ENCODE data around the gene SCUBE3.

The SCUBE3 gene

DNA sequence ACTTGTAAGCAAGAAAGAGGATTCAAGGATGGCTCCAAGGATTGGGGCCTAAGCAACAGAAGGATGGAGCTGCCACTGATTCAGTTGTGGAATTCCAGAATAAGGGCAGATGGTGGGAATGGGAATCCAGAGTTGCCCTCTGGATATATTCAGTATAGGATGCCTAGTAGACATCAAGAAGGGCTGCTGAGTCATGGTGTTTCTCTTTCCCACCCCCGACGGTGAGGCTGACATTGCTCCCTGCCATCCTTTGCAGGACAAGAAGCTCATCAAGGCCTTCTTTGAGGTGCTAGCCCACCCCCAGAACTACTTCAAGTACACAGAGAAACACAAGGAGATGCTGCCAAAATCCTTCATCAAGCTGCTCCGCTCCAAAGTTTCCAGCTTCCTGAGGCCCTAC is 34.5 kb downstream of the SCUBE3 start:
- H3K4me3 ChIP-seq (ENCODE audit: low read length) = peak overlapping the region; percentile 25; the same call in 1 of the 2 replicates
- TF ChIP-seq ZNF274 (IDR thresholded peaks at IDR 0.05; ENCODE audit: low read depth, low read length) = no peak

DNA sequence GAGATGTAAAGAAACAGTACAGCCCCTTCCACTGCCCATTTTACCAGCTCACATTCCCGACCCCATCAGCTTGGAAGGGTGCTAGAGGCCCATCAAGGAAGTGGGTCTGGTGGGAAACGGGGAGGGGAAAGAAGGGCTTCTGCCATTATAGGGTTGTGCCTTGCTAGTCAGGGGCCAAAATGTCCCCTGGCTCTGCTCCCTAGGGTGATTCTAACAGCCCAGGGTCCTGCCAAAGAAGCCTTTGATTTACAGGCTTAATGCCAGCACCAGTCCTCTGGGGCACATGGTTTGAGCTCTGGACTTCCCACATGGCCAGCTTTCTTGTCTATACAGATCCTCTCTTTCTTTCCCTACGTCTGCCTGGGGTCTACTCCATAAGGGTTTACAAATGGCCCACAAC is 35.2 kb downstream of the SCUBE3 start:
- TF ChIP-seq ZNF274 (IDR thresholded peaks at IDR 0.05; ENCODE audit: low read depth, low read length) = no peak
- H3K4me3 ChIP-seq (ENCODE audit: low read length) = no peak overlapping the region

DNA sequence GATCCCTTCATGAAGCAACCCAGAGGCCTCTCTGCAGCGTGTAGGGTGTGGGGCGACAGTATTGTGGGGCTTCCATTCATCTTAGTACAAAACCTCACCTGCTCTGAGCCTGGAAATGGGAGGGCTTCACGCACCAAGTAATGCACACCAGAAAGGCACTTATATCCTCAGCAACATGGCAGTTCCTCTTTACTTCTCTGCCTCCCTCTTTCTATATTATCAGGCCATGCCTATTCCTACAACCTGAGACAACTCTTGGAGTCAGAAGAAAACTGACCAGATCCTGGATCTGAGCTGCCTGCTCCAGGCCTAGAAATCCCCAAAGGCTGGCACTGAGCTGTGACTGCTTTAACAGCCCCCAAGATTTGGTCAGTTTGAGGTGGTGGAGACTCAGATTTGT is 38.2 kb downstream of the SCUBE3 start:
- no peak for TF ChIP-seq ZNF274 (IDR thresholded peaks at IDR 0.05; ENCODE audit: low read depth, low read length)
- no peak overlapping the region for H3K4me3 ChIP-seq (ENCODE audit: low read length)

DNA sequence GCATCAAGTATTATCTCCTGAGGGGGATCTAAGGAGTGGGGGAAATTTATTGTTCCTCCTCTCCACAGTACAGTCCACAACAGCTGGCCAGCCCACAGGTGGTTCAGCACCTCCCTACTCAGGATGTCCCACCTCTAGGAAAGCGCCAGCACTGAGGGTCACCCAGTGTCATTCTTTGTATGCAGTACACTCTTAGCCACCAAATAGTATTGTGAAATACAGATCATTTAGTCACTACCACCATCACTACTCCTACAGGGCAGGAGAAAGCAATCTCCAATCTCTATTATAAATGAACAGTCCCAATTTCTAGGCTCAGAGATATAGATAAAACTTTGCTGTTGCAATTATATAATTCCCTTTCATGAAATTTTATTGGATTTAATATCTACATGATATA is 39.5 kb downstream of the SCUBE3 start:
- no peak for TF ChIP-seq ZNF274 (IDR thresholded peaks at IDR 0.05; ENCODE audit: low read depth, low read length)
- H3K4me3 ChIP-seq (ENCODE audit: low read length) = no peak overlapping the region

DNA sequence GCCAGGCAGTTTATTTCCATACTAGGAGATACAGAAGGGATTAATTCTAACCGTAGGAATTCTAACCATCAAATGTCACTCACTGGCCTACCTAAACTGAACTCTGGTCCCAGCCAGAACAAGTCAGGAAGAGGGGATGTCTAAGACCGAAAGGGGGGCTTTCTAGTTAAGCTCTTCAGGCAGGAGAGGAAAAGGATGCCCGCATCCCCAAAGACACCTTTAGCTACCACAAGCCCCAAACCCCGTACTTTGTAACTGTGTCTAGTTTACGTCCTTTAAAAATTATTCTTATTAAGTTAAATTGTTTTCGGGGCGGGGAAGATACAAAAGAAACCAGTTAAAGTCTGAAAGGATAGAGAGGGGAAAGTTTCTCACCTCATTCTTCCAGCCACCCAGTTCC is 44.6 kb downstream of the SCUBE3 start:
- peak overlapping the region; percentile 79 for H3K4me3 ChIP-seq (ENCODE audit: low read length)
- TF ChIP-seq ZNF274 (IDR thresholded peaks at IDR 0.05; ENCODE audit: low read depth, low read length) = no peak

DNA sequence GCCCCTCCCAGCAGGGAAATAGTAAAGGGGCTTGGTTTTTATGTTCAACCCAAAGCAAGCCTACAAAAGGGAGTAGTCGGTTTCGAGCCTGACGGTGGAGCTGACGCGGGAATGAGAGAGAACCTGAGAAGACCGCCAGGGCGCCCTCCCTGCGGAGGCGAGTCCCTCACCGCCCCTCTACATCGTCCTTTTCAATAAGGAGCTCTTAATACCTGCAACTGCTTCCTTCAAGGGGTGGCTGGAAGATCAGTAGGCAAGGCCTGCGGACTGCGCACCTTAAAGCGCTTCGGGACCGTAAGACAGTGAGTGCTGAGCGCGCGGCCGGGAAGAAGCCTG is 45.1 kb downstream of the SCUBE3 start:
- H3K4me3 ChIP-seq (ENCODE audit: low read length) = peak overlapping the region; percentile 79
- no peak for TF ChIP-seq ZNF274 (IDR thresholded peaks at IDR 0.05; ENCODE audit: low read depth, low read length)

DNA sequence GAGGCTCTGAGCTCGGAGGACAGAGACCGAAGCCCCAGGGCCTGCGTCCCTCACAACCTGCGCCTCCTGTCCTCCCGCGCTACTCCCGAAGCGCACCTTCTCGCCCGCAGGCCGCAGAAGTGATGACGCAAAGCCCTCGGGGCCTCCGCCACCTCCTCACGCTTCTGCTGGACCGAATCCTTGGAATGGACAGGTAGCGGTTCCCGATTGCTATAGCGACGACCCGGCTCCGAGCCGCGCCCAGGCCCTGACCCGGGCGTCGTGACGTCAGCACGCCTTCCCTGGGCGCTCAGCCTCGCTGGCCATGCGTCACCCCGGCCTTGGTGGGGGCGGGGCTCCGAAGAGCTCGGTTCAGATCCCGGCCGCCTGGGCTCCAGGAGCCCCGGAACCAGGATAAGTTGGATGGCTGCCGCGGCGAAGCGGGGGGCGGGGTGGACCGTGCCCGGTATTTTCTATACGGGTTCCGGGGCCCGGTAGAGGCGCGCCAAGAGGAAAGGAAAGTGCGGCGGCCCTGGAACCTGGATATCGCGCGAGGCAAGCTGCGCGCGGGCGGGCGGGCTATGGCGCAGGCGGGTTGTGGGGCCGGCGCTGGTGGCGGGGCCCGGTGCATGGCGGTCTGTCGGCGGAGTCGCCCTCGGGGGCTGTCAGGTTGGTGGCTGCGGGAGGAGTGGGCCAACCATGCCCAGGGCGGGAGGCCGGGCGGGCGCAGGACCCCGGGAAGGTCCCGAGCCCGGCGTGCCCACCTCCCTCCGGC is 45.6 kb downstream of the SCUBE3 start, which contains the start of gene ZNF76:
Gene ZNF76, plus strand, starts transcription at position 542 of the 754 bp plus-strand sequence. CDS start 21,417 bp downstream, outside the sequence.
- H3K4me3 ChIP-seq (ENCODE audit: low read length) = peak within 1 kb of the TSS; percentile 79
- TF ChIP-seq ZNF274 (IDR thresholded peaks at IDR 0.05; ENCODE audit: low read depth, low read length) = no peak

DNA sequence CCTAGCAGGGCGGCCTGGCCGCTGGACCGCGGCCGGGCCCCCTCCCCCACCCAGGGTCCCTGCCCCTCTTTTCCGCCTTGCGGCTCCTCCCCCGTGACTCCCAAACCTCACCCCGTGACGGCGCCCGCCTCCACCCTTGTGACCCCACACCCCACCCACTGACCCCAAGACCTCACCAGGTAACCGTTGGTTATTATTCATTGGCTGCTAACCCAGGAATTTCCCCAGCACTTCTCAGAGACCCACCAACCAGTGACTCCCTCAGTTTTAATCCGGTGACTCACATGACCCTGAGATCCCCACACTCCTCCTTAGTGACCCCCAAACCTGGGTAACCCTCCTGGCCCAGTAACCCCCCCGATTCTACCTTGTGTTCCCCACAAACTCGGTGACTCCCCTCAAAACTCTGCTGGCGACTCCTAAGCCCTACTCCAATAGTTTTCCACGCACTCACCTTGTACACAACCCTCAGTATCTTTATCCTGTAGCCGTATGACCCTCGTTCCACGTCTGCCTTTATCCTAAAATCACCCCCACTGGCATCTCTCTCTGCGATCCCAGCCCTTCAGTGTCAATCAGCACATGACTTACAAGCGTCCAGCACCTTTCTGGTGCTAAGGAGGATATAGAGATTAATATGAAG is 46.3 kb downstream of the SCUBE3 start:
- TF ChIP-seq ZNF274 (IDR thresholded peaks at IDR 0.05; ENCODE audit: low read depth, low read length) = no peak
- H3K4me3 ChIP-seq (ENCODE audit: low read length) = peak overlapping the region; percentile 79

DNA sequence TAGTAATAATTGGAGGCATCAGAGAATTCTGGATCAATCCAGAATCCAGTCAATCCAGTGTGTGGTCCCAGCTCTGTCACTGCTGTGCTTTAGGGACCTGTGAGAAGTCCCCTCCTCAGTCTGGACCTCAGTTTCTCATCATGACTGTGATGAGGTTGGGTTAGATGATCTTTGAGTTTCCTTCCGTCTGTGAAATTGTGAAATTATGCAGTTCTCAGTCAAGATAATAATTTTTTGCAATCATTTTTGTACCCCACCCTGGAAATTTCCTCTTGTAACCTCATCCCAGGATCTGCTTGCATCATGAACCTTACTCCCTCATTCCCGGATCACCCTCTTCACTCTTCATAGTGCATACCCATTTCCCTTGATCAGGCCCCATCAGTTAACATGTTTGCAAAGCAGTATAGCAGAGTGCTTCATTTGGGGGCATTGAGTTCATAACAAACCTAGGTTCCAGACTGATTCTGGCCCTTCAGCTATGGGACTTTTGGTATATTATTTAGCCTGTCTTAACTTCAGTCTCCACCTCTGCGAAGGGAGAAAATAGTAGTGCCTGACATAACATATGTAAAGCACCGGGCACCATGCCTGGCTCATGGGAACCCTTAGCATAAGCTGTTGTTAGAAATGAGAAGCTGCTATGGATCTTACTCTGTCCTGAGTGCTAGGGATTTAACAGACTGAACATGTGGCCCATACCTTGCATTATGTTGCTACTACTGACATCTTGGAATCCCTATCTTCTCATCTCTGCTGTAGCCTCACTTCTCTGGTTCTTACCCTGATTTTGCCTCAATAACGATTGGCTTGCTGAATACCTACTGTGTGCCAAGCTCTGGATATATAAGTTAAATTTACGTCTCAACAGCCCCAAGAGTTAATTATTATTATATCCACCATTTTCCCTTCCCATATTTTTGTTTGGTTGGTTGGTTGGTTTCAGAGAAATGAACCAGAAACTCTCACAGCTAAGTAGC is 47.1 kb downstream of the SCUBE3 start:
- TF ChIP-seq ZNF274 (IDR thresholded peaks at IDR 0.05; ENCODE audit: low read depth, low read length) = no peak
- peak overlapping the region; percentile 79 for H3K4me3 ChIP-seq (ENCODE audit: low read length)

DNA sequence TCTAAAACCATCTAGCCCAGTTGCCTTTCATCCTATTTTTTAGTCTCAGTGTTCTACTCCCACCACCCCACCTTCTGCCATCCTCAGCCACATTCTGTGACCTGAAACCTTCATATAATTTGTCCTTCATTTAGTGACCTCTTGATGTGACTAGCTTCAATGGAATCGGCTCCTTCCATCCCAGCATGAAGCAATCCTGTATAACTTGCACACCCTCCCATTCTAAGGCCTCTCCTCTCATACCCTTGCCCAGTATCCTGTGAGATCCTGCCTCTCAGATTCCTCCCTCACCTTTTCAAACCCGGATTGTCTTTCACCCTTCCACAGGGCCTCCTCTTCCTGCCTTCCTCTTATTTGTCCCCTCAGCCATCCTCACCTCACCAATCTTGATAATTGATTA is 48.8 kb downstream of the SCUBE3 start:
- no peak overlapping the region for H3K4me3 ChIP-seq (ENCODE audit: low read length)

DNA sequence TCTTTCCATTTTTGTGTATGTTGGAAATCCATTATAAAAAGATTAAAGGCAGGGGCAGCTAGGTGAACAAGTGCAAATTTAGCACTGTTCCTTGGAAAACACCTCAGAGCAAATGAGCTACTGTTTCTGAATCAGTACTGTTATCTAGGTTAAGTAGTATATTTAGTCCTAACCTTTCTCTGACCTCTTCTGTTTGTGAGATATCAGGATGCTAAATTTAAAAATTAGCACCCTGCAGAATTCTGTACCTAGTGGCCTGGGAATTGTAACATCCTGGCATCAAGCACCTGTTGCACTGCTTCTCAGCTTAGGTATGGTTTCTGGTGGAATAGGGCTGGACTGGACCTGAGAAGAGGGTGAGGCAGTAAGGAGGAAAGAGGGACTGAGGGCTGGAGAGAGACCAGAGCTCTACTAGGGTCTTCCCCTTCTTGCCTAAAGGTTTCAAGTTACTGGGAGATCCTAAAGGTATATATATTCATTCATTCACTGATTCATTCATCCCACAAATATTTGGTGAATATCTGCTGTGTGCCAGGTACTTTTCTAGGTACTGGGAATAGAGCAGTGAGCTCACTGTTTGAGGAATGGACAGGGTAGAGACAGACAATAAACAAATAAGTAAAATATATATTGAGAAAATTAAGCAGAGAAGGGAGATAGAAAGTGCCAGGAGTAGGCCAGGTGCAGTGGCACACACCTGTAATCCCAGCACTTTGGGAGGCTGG is 51.0 kb downstream of the SCUBE3 start:
- H3K4me3 ChIP-seq (ENCODE audit: low read length) = no peak overlapping the region
- TF ChIP-seq ZNF274 (IDR thresholded peaks at IDR 0.05; ENCODE audit: low read depth, low read length) = no peak

More for the DNA sequence above, 48.8 kb downstream of the SCUBE3 start:
- no peak for TF ChIP-seq ZNF274 (IDR thresholded peaks at IDR 0.05; ENCODE audit: low read depth, low read length)

DNA sequence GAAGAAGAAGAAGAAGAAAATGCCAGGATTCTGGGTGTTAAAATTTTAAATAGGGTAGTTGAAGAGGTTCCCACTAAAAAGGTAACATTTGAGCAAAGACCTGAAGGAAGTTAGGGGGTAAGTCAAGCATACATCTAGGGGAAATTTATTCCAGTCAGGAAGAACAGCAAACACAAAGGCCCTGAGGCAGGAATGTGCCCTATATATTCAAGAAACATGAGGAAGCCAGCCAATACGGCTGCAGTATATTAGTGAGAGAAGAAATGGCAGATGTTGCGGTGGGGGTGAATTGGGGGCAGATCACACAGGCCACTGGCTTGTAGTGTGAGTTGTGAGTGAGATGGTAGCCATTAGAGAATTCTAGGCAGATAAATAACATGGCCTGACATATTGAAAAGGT is 51.8 kb downstream of the SCUBE3 start:
- H3K4me3 ChIP-seq (ENCODE audit: low read length) = no peak overlapping the region
- no peak for TF ChIP-seq ZNF274 (IDR thresholded peaks at IDR 0.05; ENCODE audit: low read depth, low read length)

DNA sequence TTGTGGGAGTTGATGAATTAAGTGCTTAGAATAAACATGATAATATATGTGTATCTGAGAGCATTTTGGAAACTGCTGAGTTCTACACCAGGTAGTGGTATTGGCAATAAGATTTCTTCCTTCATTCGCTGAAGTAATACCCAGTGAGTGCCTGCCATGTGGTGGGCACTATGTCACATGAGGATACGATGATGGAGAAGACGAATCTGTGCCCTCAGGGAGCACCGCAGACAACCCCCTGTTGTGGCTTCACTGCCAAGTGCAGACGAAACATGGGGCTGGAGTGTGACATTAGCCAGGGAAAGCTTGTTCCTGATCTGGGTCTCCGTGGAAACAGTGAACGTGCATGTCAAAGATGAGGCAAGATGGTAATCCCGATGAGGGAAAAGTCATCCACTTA is 53.7 kb downstream of the SCUBE3 start:
- TF ChIP-seq ZNF274 (IDR thresholded peaks at IDR 0.05; ENCODE audit: low read depth, low read length) = no peak

DNA sequence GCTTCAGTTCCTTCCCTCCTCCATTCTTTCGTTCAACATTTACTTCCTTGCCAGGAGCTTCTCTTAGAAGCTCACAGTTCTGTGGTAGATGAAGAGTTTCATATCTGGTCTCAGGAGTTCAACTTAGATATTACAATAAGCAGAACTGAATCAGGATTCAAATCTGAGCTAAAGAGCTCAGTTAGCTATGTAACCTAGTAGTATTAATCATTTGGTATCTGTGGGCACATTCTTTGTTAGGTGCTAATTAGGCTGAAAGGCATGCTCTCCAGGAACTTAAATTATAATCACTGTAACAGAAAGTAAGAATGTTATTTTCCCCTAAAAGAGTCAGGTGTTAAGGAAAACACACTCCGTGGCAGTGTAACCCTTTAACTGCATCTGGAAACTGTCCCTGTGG is 54.1 kb downstream of the SCUBE3 start:
- TF ChIP-seq ZNF274 (IDR thresholded peaks at IDR 0.05; ENCODE audit: low read depth, low read length) = no peak

More for the DNA sequence above, 53.7 kb downstream of the SCUBE3 start:
- H3K4me3 ChIP-seq (ENCODE audit: low read length) = no peak overlapping the region

More for the DNA sequence above, 54.1 kb downstream of the SCUBE3 start:
- H3K4me3 ChIP-seq (ENCODE audit: low read length) = no peak overlapping the region
